ENCODE measurements around the gene PRDX2. TPM values are rescaled to one million over a fixed set of nuclear protein-coding genes. Genes with fewer than 3 reads are reported as not detected.

The PRDX2 gene
- total RNA-seq, 4 donors from 2014 or later: 211 to 436 (median 345) TPM

DNA sequence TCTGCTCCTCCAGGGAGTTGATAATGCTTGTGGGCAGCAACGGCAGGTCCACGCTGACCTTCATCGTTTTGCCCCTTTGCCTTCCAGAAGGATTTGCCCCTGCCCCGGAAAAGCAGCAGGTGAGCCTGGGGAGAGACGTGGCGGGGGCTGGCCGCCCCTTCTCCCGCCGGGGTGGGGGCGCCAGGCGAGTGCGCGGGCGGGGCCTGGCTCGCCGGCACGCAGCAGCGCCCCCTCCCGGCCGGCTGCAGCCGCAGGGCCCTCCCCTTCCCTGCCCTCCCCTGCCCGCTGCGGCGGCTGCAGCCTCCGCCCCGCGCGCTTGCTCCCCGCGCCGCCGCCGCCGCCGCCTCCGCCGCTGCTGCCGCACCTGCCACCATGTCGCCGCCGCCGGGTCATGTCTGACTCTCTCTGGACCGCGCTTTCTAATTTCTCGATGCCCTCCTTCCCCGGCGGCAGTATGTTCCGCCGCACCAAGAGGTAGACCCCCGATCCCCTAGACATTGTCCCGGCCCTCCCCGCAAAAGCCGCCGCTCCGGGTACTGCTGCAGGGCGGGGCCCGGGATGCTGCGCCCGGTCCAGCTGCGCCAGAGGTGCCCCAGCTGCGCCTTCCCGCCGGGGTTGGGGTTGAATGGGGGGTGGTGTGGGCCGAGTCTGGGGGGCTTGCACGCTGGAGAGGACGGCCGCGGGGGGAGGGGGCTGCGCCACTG, 36.7 kb upstream of the PRDX2 start, which contains the start of gene MAST1:
Gene MAST1 (plus strand): TSS at position 334 of the 704 bp plus-strand sequence. CDS start 58 bp downstream, at position 392.
- H3K27me3 ChIP-seq: peaks cover 18 to 100% (median 37%) of the 10 kb centered on the region in 4 donors
- no peak for DNase-seq

GRCh38 chr19:12837225-12837624, 35.6 kb upstream of the PRDX2 start:
- no peaks in the 10 kb centered on the region for H3K36me3 ChIP-seq
- intact Hi-C loops (cut with DNase I): no loop called here
- no peak for DNase-seq
- H3K4me1 ChIP-seq: peaks cover 15 to 72% (median 28%) of the 10 kb centered on the region in 3 donors
- H3K9me3 ChIP-seq: no peaks in the 10 kb centered on the region
- H3K27ac ChIP-seq: no peak overlapping the region
- TF ChIP-seq, protein P1, sequence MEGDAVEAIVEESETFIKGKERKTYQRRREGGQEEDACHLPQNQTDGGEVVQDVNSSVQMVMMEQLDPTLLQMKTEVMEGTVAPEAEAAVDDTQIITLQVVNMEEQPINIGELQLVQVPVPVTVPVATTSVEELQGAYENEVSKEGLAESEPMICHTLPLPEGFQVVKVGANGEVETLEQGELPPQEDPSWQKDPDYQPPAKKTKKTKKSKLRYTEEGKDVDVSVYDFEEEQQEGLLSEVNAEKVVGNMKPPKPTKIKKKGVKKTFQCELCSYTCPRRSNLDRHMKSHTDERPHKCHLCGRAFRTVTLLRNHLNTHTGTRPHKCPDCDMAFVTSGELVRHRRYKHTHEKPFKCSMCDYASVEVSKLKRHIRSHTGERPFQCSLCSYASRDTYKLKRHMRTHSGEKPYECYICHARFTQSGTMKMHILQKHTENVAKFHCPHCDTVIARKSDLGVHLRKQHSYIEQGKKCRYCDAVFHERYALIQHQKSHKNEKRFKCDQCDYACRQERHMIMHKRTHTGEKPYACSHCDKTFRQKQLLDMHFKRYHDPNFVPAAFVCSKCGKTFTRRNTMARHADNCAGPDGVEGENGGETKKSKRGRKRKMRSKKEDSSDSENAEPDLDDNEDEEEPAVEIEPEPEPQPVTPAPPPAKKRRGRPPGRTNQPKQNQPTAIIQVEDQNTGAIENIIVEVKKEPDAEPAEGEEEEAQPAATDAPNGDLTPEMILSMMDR (IDR thresholded peaks at IDR 0.05): no peak
- no peak for TF ChIP-seq POLR2A (IDR thresholded peaks at IDR 0.05)
- peaks cover 20 to 100% (median 42%) of the 10 kb centered on the region in 4 donors for H3K27me3 ChIP-seq
- no peak overlapping the region for H3K4me3 ChIP-seq
- WGBS, 2 donors: 32 to 61% methylated on average over 4 of the region's 4 CpGs

More for the DNA sequence above, 36.7 kb upstream of the PRDX2 start, which contains the start of gene MAST1:
- H3K27ac ChIP-seq: no peak within 1 kb of the TSS
- peak within 1 kb of the TSS; percentile 17 to 60 (median 32) for H3K4me3 ChIP-seq
- intact Hi-C loops (cut with DNase I): no loop called here
- peaks cover 15 to 61% (median 19%) of the 10 kb centered on the region in 3 donors for H3K4me1 ChIP-seq
- H3K36me3 ChIP-seq: no peaks in the 10 kb centered on the region
- WGBS, 2 donors: no CpG with 5 or more reads among the region's 69 CpGs
- H3K9me3 ChIP-seq: no peaks in the 10 kb centered on the region
- no peak for TF ChIP-seq POLR2A (IDR thresholded peaks at IDR 0.05)
- TF ChIP-seq, protein P1 (IDR thresholded peaks at IDR 0.05): peak in 4 of 6 experiments; percentile 41 to 66 (median 58)

GRCh38 chr19:12836529-12836863, 34.9 kb upstream of the PRDX2 start:
- Histone ChIP-seq H3K9me3 (no peaks in the 10 kb centered on the region), H3K36me3 (no peaks in the 10 kb centered on the region), H3K27me3 (peaks cover 22 to 100% (median 41%) of the 10 kb centered on the region in 4 donors), H3K27ac (no peak overlapping the region), H3K4me1 (peaks cover 15 to 71% (median 28%) of the 10 kb centered on the region in 3 donors), H3K4me3 (no peak overlapping the region)
- no peak for DNase-seq
- intact Hi-C loops (cut with DNase I): no loop called here
- WGBS, 2 donors: 7 to 13% methylated on average over 3 to 6 of the region's 6 CpGs
- TF ChIP-seq POLR2A (IDR thresholded peaks at IDR 0.05): no peak
- TF ChIP-seq, protein P1 (IDR thresholded peaks at IDR 0.05): no peak

- H3K4me1 ChIP-seq: peaks cover 10 to 58% (median 22%) of the 10 kb centered on the region in 3 donors
- TF ChIP-seq POLR2A (IDR thresholded peaks at IDR 0.05): no peak
- TF ChIP-seq, protein P1 (IDR thresholded peaks at IDR 0.05): no peak
- intact Hi-C loops (cut with DNase I): no loop called here
- H3K9me3 ChIP-seq: no peaks in the 10 kb centered on the region
- H3K4me3 ChIP-seq: no peak overlapping the region
- WGBS, 2 donors: 10 to 15% methylated on average over 15 to 19 of the region's 39 CpGs
- H3K36me3 ChIP-seq: no peaks in the 10 kb centered on the region
- H3K27me3 ChIP-seq: peaks cover 22 to 100% (median 37%) of the 10 kb centered on the region in 4 donors
- no peak overlapping the region for H3K27ac ChIP-seq
- DNase-seq: no peak
Observed at GRCh38 chr19:12834976-12835757, 33.6 kb upstream of the PRDX2 start.

DNA sequence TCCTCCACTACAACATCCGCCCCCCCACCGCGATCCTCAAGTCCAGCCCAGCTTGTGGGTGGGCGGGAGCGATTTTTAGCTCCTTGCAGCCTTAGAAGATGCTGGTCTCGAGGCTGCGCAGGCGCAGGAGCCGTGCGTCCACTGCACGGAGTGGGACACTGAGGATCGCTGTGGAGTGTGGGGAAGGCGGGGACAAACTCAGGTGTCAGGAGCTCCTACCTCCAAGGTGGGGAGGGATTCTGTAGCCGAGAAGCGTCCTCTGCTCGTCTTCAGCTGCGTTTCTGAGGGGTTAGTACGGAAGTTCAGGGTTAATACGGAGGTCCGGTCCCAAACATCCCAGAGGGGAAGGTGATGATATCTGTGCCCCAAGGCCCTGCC, 33.0 kb upstream of the PRDX2 start, which contains the start of gene RTBDN:
Gene RTBDN (minus strand): TSS at position 14 of the 378 bp plus-strand sequence. CDS start 4,600 bp downstream, outside the sequence.
- Histone ChIP-seq H3K27ac (no peak within 1 kb of the TSS), H3K9me3 (no peaks in the 10 kb centered on the region), H3K27me3 (peaks cover 22 to 100% (median 36%) of the 10 kb centered on the region in 4 donors), H3K4me3 (peak within 1 kb of the TSS; percentile 18 to 70 (median 41)), H3K4me1 (peaks cover 10 to 57% (median 22%) of the 10 kb centered on the region in 3 donors), H3K36me3 (no peaks in the 10 kb centered on the region)
- no peak for TF ChIP-seq POLR2A (IDR thresholded peaks at IDR 0.05)
- TF ChIP-seq, protein P1 (IDR thresholded peaks at IDR 0.05): no peak
- intact Hi-C loops (cut with DNase I): no loop called here
- 13 to 20% methylated on average over 2 to 16 of the region's 20 CpGs for WGBS, 2 donors
- no peak for DNase-seq

Data from esophagus squamous epithelium (tissue), 5 donors.